Measurements from ENCODE around the gene KLK15. TPM values are rescaled to one million over a fixed set of nuclear protein-coding genes. Genes with fewer than 3 reads are reported as not detected.

The KLK15 gene
- total and polyA plus RNA-seq, 2 experiments from 2014 or later, result not detected

DNA sequence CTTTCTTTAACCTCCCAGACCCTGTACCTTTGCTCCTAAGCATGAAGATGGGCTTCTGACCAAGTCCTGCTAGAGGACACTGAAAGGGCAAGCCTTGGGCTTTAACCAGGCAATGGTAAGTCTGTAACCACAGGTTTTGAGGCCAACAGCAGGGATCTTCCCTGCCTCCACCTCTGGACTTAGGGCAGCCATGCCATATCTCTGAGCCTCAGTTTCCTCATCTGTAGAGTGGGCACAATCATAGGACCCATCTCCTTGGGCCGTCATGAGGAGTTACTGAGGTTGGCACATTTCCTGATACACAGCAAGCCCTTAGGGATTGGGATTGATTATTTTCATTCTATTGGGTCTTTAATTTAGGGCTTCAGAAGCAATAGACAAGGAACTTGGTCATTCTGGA, 24.5 kb downstream of the KLK15 start:
- TF ChIP-seq EZH2 (IDR thresholded peaks at IDR 0.05; ENCODE audit: insufficient read depth, poor library complexity, severe bottlenecking) (no peak), EZH2phosphoT487 (IDR thresholded peaks at IDR 0.05; ENCODE audit: insufficient read depth, low read depth) (no peak)

DNA sequence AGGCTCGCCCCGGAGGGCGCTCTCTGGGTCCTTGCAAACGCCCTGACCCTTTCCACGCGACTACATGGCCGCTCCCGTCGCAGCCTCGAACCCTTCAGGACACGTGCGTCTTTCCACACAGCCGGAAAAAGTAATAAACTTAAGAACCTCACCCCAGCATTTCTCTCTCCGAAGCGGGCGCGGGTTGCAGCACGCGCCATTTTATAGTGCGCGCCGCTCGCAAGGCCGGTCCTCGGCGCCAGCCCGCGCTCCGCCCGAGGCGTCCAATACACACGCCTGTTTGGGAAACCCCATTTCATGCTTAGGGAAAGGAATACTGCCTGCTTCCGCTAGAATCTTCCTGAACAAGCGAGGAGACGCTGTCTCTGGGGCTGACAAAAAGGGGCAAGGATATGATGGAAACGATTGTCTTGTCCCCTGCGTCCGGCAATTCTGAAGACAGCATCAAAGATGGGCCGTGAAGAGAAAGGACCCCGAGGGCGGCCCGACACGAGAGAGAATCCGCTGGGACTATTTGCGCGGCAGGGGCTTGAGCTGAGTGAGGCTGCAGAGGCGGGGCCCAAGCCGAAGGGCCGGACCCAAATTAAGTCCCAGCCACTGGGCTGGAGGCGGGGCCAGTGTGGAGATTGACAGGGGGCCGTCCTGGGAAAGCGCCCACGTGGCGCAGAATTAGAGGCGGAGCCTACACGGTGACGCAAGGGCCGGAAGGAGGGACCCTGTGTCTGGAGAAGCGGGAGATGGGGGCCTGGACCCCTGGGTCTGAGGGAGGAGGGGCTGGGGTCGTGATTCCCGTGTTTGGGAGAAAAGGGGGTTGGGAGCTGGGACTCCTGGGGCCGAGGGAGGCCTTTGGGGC, 28.7 kb downstream of the KLK15 start:
- no peaks in the 10 kb centered on the region for H4K20me1 ChIP-seq (ENCODE audit: insufficient read depth)
- H3K4me3 ChIP-seq, result peak overlapping the region; percentile 94
- in situ Hi-C loops (cut with MboI), result no loop called here
- H3K9ac ChIP-seq, result peak overlapping the region; percentile 97
- H3K36me3 ChIP-seq (ENCODE audit: low read depth), result peaks cover 11% of the 10 kb centered on the region; the same call in 1 of the 2 replicates
- H2AFZ ChIP-seq, result peak overlapping the region; percentile 93
- H3K4me2 ChIP-seq (ENCODE audit: unreplicated experiment), result peak overlapping the region; percentile 84
- H3K4me1 ChIP-seq (ENCODE audit: insufficient read depth), result peaks cover 13% of the 10 kb centered on the region; the same call in 1 of the 2 replicates
- H3F3A ChIP-seq (ENCODE audit: insufficient read depth), result no peaks in the 10 kb centered on the region
- peak overlapping the region; percentile 96 for H3K27ac ChIP-seq
- peaks cover 41% of the 10 kb centered on the region for H3K79me2 ChIP-seq (ENCODE audit: insufficient read depth)
- TF ChIP-seq EZH2phosphoT487 (IDR thresholded peaks at IDR 0.05; ENCODE audit: insufficient read depth, low read depth) (no peak), EZH2 (IDR thresholded peaks at IDR 0.05; ENCODE audit: insufficient read depth, poor library complexity, severe bottlenecking) (no peak)
- no peaks in the 10 kb centered on the region for H3K9me2 ChIP-seq (ENCODE audit: insufficient read depth)
- 1% methylated on average over 62 of the region's 62 CpGs for WGBS, 2 experiments (ENCODE audit: low coverage in 1 of 2, low lambda C conversion rate in 2 of 2, missing lambda C conversion rate in 2 of 2)
- H3K27me3 ChIP-seq (replicated peaks; ENCODE audit: insufficient read depth), result no peaks in the 10 kb centered on the region
- H3K9me3 ChIP-seq (ENCODE audit: low read depth), result no peaks in the 10 kb centered on the region
- peak; percentile 100 for DNase-seq

More for the DNA sequence above, 24.5 kb downstream of the KLK15 start:
- H3K4me2 ChIP-seq (ENCODE audit: unreplicated experiment), result no peak overlapping the region
- no peaks in the 10 kb centered on the region for H3K9me2 ChIP-seq (ENCODE audit: insufficient read depth)
- H3F3A ChIP-seq (ENCODE audit: insufficient read depth), result no peaks in the 10 kb centered on the region
- no peaks in the 10 kb centered on the region for H3K36me3 ChIP-seq (ENCODE audit: low read depth)
- H3K4me3 ChIP-seq, result no peak overlapping the region
- H4K20me1 ChIP-seq (ENCODE audit: insufficient read depth), result no peaks in the 10 kb centered on the region
- in situ Hi-C loops (cut with MboI), result no loop called here
- peaks cover 4% of the 10 kb centered on the region; the same call in 1 of the 2 replicates for H3K4me1 ChIP-seq (ENCODE audit: insufficient read depth)
- H3K9me3 ChIP-seq (ENCODE audit: low read depth), result no peaks in the 10 kb centered on the region
- peaks cover 2% of the 10 kb centered on the region for H3K79me2 ChIP-seq (ENCODE audit: insufficient read depth)
- 0 out of 2 replicates have a peak, but pooled peaks cover 5% of the 10 kb centered on the region for H3K27me3 ChIP-seq (replicated peaks; ENCODE audit: insufficient read depth)
- no peak overlapping the region for H3K27ac ChIP-seq
- WGBS, 2 experiments (ENCODE audit: low coverage in 1 of 2, low lambda C conversion rate in 2 of 2, missing lambda C conversion rate in 2 of 2), result 59 to 68% methylated on average over 1 of the region's 1 CpG
- no peak overlapping the region for H3K9ac ChIP-seq
- DNase-seq, result no peak
- no peak overlapping the region for H2AFZ ChIP-seq

DNA sequence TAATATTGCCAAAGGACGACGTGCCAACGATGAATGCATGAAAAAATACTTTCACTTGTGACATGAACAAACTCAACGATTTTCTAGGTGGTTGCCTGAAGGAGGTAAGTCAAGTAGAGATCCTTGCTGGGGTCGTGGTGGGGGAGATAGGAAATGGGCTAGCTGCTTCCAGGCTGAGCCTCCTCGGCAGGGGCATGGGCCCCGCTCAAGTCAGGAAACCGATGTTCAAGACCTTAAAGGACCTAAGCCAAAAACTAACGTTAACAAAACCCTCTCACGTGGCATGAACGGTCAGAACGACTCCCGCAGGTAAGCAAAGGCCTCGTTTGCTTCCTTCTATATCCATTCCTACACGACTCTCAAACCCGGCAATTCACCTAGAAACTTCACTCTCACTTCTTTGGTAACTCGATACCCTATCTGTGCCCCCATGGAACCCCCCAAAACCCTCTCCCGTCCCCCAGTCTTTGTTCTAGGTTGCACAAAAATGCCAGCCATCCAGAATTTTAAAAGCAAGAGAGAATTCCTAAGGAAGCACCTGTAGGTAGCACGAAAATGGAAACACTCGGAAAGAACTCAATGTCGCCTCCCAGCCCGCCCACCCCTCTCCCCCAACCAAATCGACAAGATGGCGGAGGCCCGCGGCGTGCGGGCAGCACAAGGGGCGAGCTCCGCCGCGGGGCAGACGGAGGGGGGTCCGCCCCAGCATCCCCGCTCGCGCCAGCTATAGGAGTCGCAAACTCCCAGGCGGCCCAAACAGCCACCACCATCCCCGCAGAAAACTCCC, 29.5 kb downstream of the KLK15 start:
- Histone ChIP-seq H3K9ac (peak overlapping the region; percentile 97), H3K4me3 (peak overlapping the region; percentile 94), H3K36me3 (ENCODE audit: low read depth) (peaks cover 11% of the 10 kb centered on the region; the same call in 1 of the 2 replicates), H3K4me2 (ENCODE audit: unreplicated experiment) (peak overlapping the region; percentile 98), H4K20me1 (ENCODE audit: insufficient read depth) (no peaks in the 10 kb centered on the region), H3K9me3 (ENCODE audit: low read depth) (no peaks in the 10 kb centered on the region), H2AFZ (peak overlapping the region; percentile 93), H3K79me2 (ENCODE audit: insufficient read depth) (peaks cover 43% of the 10 kb centered on the region), H3K9me2 (ENCODE audit: insufficient read depth) (no peaks in the 10 kb centered on the region), H3K27ac (peak overlapping the region; percentile 96), H3K4me1 (ENCODE audit: insufficient read depth) (peaks cover 13% of the 10 kb centered on the region; the same call in 1 of the 2 replicates), H3K27me3 (replicated peaks; ENCODE audit: insufficient read depth) (no peaks in the 10 kb centered on the region), H3F3A (ENCODE audit: insufficient read depth) (no peaks in the 10 kb centered on the region)
- in situ Hi-C loops (cut with MboI), result no loop called here
- 0 to 1% methylated on average over 40 of the region's 40 CpGs for WGBS, 2 experiments (ENCODE audit: low coverage in 1 of 2, low lambda C conversion rate in 2 of 2, missing lambda C conversion rate in 2 of 2)
- peak; percentile 59 for DNase-seq
- TF ChIP-seq EZH2 (IDR thresholded peaks at IDR 0.05; ENCODE audit: insufficient read depth, poor library complexity, severe bottlenecking), result no peak
- TF ChIP-seq EZH2phosphoT487 (IDR thresholded peaks at IDR 0.05; ENCODE audit: insufficient read depth, low read depth), result no peak

DNA sequence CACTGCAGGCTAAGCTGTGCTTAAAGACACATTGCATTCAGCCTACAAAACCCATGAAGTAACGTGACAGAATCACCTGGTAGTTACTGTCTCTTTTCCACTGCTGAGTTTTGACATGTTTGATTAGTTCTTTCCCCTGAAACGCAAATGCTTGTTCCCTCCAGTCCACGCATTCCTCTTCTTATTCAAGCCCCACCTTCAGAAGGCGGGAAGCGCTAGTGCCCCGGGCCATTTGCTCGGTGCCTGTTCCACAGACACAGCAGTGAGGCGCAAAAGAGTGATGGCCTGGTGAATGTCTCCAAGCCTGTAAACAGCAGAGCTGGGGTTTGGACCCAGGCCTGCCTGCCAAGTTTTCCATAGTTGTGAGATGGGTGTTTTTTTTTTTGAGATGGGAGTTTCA, 32.3 kb downstream of the KLK15 start:
- no peaks in the 10 kb centered on the region for H3K27me3 ChIP-seq (replicated peaks; ENCODE audit: insufficient read depth)
- H3K36me3 ChIP-seq (ENCODE audit: low read depth), result peaks cover 11% of the 10 kb centered on the region; the same call in 1 of the 2 replicates
- H3K4me3 ChIP-seq, result no peak overlapping the region
- in situ Hi-C loops (cut with MboI), result no loop called here
- WGBS, 2 experiments (ENCODE audit: low coverage in 1 of 2, low lambda C conversion rate in 2 of 2, missing lambda C conversion rate in 2 of 2), result 79 to 83% methylated on average over 8 of the region's 8 CpGs
- no peak overlapping the region for H2AFZ ChIP-seq
- peaks cover 13% of the 10 kb centered on the region; the same call in 1 of the 2 replicates for H3K4me1 ChIP-seq (ENCODE audit: insufficient read depth)
- H3K4me2 ChIP-seq (ENCODE audit: unreplicated experiment), result no peak overlapping the region
- H3K27ac ChIP-seq, result no peak overlapping the region
- TF ChIP-seq EZH2phosphoT487 (IDR thresholded peaks at IDR 0.05; ENCODE audit: insufficient read depth, low read depth) (no peak), EZH2 (IDR thresholded peaks at IDR 0.05; ENCODE audit: insufficient read depth, poor library complexity, severe bottlenecking) (no peak)
- H3K79me2 ChIP-seq (ENCODE audit: insufficient read depth), result peaks cover 43% of the 10 kb centered on the region
- H3F3A ChIP-seq (ENCODE audit: insufficient read depth), result no peaks in the 10 kb centered on the region
- no peak for DNase-seq
- H3K9me2 ChIP-seq (ENCODE audit: insufficient read depth), result no peaks in the 10 kb centered on the region
- no peak overlapping the region for H3K9ac ChIP-seq
- no peaks in the 10 kb centered on the region for H3K9me3 ChIP-seq (ENCODE audit: low read depth)
- H4K20me1 ChIP-seq (ENCODE audit: insufficient read depth), result no peaks in the 10 kb centered on the region

Data from GM23248 (cell line).